HG02678 (cell line): ENCODE results near the gene ZNF592.
"Not testable (repeated sequence)": the region's sequence is repeated elsewhere in the genome, so short reads cannot be mapped to it uniquely, and the experiment has no call there.

Experiments used
- ATAC-seq: cut with Tn5 transposase; IDR thresholded peaks from one replicate; pipeline ENCODE4 v1.9.1; 2021; ENCODE audit warnings: mild to moderate bottlenecking, moderate library complexity; ENCODE audit not compliant: unreplicated experiment

Gene ZNF592

GRCh38 chr15:84845631-84846030, 97.2 kb downstream of the ZNF592 start:
- not testable (repeated sequence) for ATAC-seq

DNA sequence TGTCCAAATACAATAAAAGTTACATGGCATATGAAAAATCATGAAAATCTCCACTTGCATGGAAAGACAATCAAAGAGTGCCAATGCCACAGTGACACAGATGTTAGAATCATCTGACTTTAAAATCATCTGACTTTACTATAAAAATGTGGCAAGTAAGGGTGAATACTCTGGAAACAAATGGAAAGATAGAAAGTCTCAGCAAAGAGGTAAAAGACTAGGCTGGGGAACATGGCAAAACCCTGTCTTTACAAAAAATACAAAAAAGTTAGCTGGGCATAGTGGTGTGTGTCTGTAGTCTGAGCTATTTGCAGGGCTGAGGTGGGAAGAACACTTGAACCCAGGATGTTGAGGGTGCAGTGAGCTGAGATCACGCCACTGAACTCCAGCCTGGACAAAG, 97.9 kb downstream of the ZNF592 start:
- ATAC-seq = no peak

DNA sequence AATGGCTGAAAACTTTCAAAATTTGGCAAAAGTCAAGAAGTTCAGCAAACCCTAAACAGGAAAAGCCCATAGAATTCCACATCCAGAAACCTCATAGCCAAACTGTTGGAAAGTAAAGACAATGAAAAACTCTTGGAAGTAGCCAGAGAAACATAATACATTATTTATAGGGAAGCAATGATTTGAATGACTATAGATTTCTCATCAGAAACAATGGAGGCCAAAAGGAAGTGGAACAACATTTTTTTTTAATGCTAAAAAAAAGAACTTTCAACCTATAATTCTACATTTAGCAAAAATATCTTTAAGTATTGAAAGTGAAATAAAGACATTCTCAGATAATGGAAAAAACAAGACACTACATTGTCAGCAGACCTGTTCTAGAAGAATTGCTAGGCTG, 99.0 kb downstream of the ZNF592 start:
- ATAC-seq = no peak

DNA sequence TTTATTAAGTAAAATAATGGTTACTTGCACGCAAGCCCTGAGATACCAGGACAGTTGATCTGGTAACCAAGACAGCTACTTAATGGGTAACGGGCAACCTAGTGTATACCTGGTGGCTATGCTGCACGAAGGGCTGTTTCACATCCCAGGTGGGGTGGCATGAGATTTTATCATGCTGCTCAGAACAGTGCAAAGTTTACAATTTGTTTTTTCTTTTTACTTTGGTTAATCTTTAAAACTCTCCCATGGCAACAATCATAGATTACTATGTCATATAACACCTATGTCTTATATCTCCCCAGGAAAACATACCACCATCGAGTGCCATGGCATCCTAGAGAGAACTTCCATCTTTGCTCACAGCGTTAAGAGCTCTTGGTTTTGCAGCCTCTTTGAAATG, 103.8 kb downstream of the ZNF592 start:
- ATAC-seq = no peak

DNA sequence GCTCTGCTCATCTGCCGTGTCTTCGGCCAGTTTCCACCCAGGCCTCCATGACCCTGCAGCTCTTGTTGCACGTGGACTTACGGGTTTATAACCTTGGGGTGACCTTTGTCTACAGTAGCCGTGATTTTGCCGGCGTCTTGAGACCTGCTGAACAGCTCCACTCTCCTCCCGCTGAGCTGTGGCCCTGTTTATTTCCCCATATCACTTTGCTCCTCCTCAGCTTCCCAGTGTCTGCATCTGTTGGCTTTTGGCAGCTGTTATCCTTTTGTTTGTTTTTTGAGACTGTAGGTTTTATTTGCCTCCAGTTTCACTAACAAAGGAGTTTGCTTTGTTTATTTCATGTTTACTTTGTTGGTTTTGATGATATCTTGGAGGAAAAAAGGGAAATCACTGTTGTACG, 106.7 kb downstream of the ZNF592 start:
- no peak for ATAC-seq

GRCh38 chr15:84855765-84856164, 107.4 kb downstream of the ZNF592 start:
- ATAC-seq = no peak
